H9 (cell line): ENCODE results near the gene QSOX2. TPM values are rescaled to one million over a fixed set of nuclear protein-coding genes. Genes with fewer than 3 reads are reported as not detected.

Experiments
- DNase-seq: peaks from one replicate; pipeline ENCODE4 v3.0.0-alpha.2; 2017
- H2AFZ ChIP-seq: one replicate; pipeline ENCODE4 v1.6.1; 2013; ENCODE audit warnings: mild to moderate bottlenecking, low read length, control low read depth, moderate library complexity
- H2AK5ac ChIP-seq: 2 replicates; pipeline ENCODE4 v1.6.1; 2013; ENCODE audit warnings: low read length, control low read depth, mixed read lengths; ENCODE audit not compliant: insufficient read length
- H2BK120ac ChIP-seq: one replicate; pipeline ENCODE4 v1.6.1; 2013; ENCODE audit warnings: low read depth, mild to moderate bottlenecking, low read length, control low read depth, inconsistent platforms; ENCODE audit not compliant: poor library complexity, severe bottlenecking
- H2BK12ac ChIP-seq: 2 replicates; pipeline ENCODE4 v1.6.1; 2013; ENCODE audit warnings: low read length, control low read depth, mixed read lengths, low read depth; ENCODE audit not compliant: insufficient read length
- H2BK15ac ChIP-seq: 2 replicates; pipeline ENCODE4 v1.6.1; 2013; ENCODE audit warnings: low read depth, low read length, control low read depth
- H2BK20ac ChIP-seq: one replicate; pipeline ENCODE4 v1.6.1; 2013; ENCODE audit warnings: low read depth, mild to moderate bottlenecking, low read length, control low read depth, inconsistent platforms; ENCODE audit not compliant: poor library complexity, severe bottlenecking
- H2BK5ac ChIP-seq: 2 replicates; pipeline ENCODE4 v1.6.1; 2013; ENCODE audit warnings: low read length, control low read depth, mixed read lengths; ENCODE audit not compliant: insufficient read length
- H3K14ac ChIP-seq: 2 replicates; pipeline ENCODE4 v1.6.1; 2013; ENCODE audit warnings: low read length, control low read depth; ENCODE audit not compliant: insufficient read depth
- H3K18ac ChIP-seq: 2 replicates; pipeline ENCODE4 v1.6.1; 2013; ENCODE audit warnings: low read depth, mild to moderate bottlenecking, mixed read lengths, low read length, control low read depth; ENCODE audit not compliant: insufficient read length
- H3K23ac ChIP-seq: 2 replicates; pipeline ENCODE4 v1.6.1; 2013; ENCODE audit warnings: low read length, control low read depth, mixed read lengths, low read depth; ENCODE audit not compliant: insufficient read length
- H3K23me2 ChIP-seq: 2 replicates; pipeline ENCODE4 v1.6.1; 2013; ENCODE audit warnings: low read depth, mild to moderate bottlenecking, mixed read lengths, low read length, control low read depth; ENCODE audit not compliant: insufficient read length, poor library complexity, severe bottlenecking
- H3K27ac ChIP-seq: 2 replicates; pipeline ENCODE4 v1.5.1; 2013; ENCODE audit warnings: low read length, control low read depth, mixed read lengths, low read depth; ENCODE audit not compliant: insufficient read length
- H3K27me3 ChIP-seq: 2 replicates; pipeline ENCODE4 v1.6.1; 2013; ENCODE audit warnings: low read length, control low read depth, inconsistent platforms; ENCODE audit not compliant: insufficient read depth
- H3K4ac ChIP-seq: 2 replicates; pipeline ENCODE4 v1.6.1; 2013; ENCODE audit warnings: low read depth, mild to moderate bottlenecking, control low read depth, inconsistent platforms, low read length, moderate library complexity
- H3K4me1 ChIP-seq: 2 replicates; pipeline ENCODE4 v1.6.1; 2013; ENCODE audit warnings: low read length, control low read depth, inconsistent platforms; ENCODE audit not compliant: insufficient read depth
- H3K4me2 ChIP-seq: 2 replicates; pipeline ENCODE4 v1.6.1; 2013; ENCODE audit warnings: low read length, control low read depth, mixed read lengths; ENCODE audit not compliant: insufficient read length, insufficient read depth
- H3K56ac ChIP-seq: 2 replicates; pipeline ENCODE4 v1.6.1; 2013; ENCODE audit warnings: low read depth, mild to moderate bottlenecking, mixed read lengths, low read length, control low read depth; ENCODE audit not compliant: insufficient read length
- H3K79me1 ChIP-seq: 2 replicates; pipeline ENCODE4 v1.6.1; 2013; ENCODE audit warnings: low read depth, mild to moderate bottlenecking, moderate library complexity, low read length, control low read depth, inconsistent platforms; ENCODE audit not compliant: insufficient read depth, poor library complexity, severe bottlenecking
- H3K79me2 ChIP-seq: 2 replicates; pipeline ENCODE4 v1.6.1; 2013; ENCODE audit warnings: low read length, control low read depth, inconsistent platforms; ENCODE audit not compliant: insufficient read depth
- H3K9ac ChIP-seq: 2 replicates; pipeline ENCODE4 v1.6.1; 2013; ENCODE audit warnings: low read length, control low read depth, mixed read lengths; ENCODE audit not compliant: insufficient read length; ENCODE audit errors: extremely low read depth
- H3K9me3 ChIP-seq: one replicate; pipeline ENCODE4 v1.6.1; 2013; ENCODE audit warnings: low read depth, low read length, inconsistent platforms; ENCODE audit not compliant: control insufficient read depth
- H3T11ph ChIP-seq: one replicate; pipeline ENCODE4 v1.6.1; 2013; ENCODE audit warnings: mild to moderate bottlenecking, low read length, control low read depth, inconsistent platforms
- H4K20me1 ChIP-seq: one replicate; pipeline ENCODE4 v1.6.1; 2013; ENCODE audit not compliant: control insufficient read depth, insufficient read length, insufficient read depth
- H4K5ac ChIP-seq: 2 replicates; pipeline ENCODE4 v1.6.1; 2013; ENCODE audit warnings: low read depth, mild to moderate bottlenecking, mixed read lengths, low read length, control low read depth; ENCODE audit not compliant: insufficient read length
- H4K8ac ChIP-seq: replicated peaks from 2 replicates; pipeline ENCODE4 v1.6.1; 2013; ENCODE audit warnings: low read length, control low read depth, mixed read lengths, low read depth; ENCODE audit not compliant: insufficient read length
- H4K91ac ChIP-seq: 2 replicates; pipeline ENCODE4 v1.6.1; 2013; ENCODE audit warnings: low read depth, mild to moderate bottlenecking, moderate library complexity, mixed read lengths, low read length, control low read depth; ENCODE audit not compliant: insufficient read length
- H3K27ac Mint-ChIP-seq, 3 experiments: 2 replicates in 2 of 3; 3 replicates in 1 of 3; pipeline ENCODE4 v1.8.0; 2020 to 2021; ENCODE audit warnings: mixed read lengths in 3 of 3, mild to moderate bottlenecking in 1 of 3, moderate library complexity in 1 of 3
- H3K27me3 Mint-ChIP-seq: 2 replicates; pipeline ENCODE4 v1.8.0; 2021; ENCODE audit warnings: low read depth, mild to moderate bottlenecking, moderate library complexity, mixed read lengths
- H3K36me3 Mint-ChIP-seq, 3 experiments: 2 replicates in 2 of 3; 3 replicates in 1 of 3; pipeline ENCODE4 v1.8.0; 2020 to 2021; ENCODE audit warnings: low read depth in 3 of 3, mixed read lengths in 3 of 3; ENCODE audit not compliant: insufficient read depth in 1 of 3
- H3K4me1 Mint-ChIP-seq, 2 experiments: 2 replicates each; pipeline ENCODE4 v1.8.0; 2020; ENCODE audit warnings: mixed read lengths in 2 of 2
- H3K4me3 Mint-ChIP-seq, 2 experiments: 2 replicates in 1 of 2; 3 replicates in 1 of 2; pipeline ENCODE4 v1.8.0; 2020 to 2021; ENCODE audit warnings: mild to moderate bottlenecking in 2 of 2, mixed read lengths in 2 of 2, moderate library complexity in 1 of 2
- H3K9me3 Mint-ChIP-seq, 2 experiments: 2 replicates in 1 of 2; 3 replicates in 1 of 2; pipeline ENCODE4 v1.8.0; 2020; ENCODE audit warnings: mild to moderate bottlenecking in 2 of 2, mixed read lengths in 2 of 2, moderate library complexity in 1 of 2
- WGBS: extraction: QIAGEN DNeasy Blood & Tissue Kit; methylation state at CpG from one replicate; pipeline ENCODE4 v1.1.7; 2013; ENCODE audit warnings: missing lambda C conversion rate, low lambda C conversion rate, mixed read lengths; ENCODE audit not compliant: insufficient read length; ENCODE audit errors: extremely low coverage; 5-methylcytosine and 5-hydroxymethylcytosine counted together
- total RNA-seq: library from RNA; stranded (reverse); gene quantifications from 2 replicates; pipeline ENCODE4 v1.2.1, GENCODE V29; 2021
- TF ChIP-seq, protein P1 (sequence below): fragments of 200-600 bp; sonication (generic); conservative IDR thresholded peaks from 3 replicates; pipeline ENCODE4 v1.8.0; 2021; ENCODE audit warnings: antibody characterized with exemption, mild to moderate bottlenecking

QSOX2 gene
- total RNA-seq, 1 experiment from 2014 or later: 25.8 TPM

DNA sequence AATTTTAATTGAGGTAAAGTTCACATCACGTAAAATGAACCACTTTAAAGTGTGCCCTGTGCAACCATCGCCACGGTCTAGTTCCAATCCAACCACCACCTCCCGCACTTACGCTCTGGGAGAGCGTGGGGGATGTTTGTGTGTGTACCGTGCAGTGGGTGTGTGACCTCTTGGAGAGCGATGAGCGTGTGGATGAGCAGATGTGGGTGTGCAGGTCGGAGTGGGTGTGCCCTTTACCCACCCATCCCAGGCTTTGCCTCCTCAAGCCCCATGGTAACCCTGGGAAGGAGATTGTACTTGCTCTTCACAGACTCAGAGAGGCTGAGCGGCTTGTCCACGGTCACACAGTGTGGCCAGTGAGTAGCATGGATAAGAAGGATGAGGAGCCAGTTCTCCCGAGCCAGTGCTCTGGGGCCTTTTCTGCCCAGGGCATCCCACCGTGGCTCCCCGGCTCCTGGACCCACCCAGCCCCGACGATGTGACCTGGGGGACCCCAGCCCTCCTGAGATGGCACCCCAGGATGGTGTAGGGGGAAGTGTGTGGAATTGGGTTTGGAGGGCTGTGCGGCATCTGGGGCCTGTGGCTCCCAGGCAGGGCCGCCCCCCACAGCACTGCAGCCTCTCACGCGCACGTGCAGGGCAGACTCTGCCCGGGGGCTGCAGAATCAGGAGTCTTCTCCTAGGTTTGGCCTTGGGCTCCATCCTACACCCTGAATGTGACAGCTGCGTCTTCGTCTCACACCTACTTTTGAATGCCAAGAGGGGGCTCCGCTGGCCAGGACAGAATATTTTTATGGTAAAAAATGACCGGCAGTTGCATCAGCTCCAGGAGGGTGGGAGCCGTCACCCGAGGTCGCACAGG, 54.3 kb downstream of the QSOX2 start:
- Histone ChIP-seq H2BK5ac (no peak overlapping the region), H2BK15ac (no peak overlapping the region), H3K14ac (no peak overlapping the region), H3K18ac (no peak overlapping the region), H3K27ac (no peak overlapping the region), H4K5ac (no peak overlapping the region), H3T11ph (no peak overlapping the region), H4K8ac (no peak overlapping the region), H3K56ac (no peak overlapping the region), H3K9ac (no peak overlapping the region), H3K79me2 (no peaks in the 10 kb centered on the region), H2AK5ac (no peak overlapping the region), H3K79me1 (no peaks in the 10 kb centered on the region), H3K4me1 (no peaks in the 10 kb centered on the region), H2BK12ac (peak overlapping the region; percentile 25), H3K4me2 (no peak overlapping the region), H2AFZ (no peak overlapping the region), H2BK120ac (no peak overlapping the region), H2BK20ac (no peak overlapping the region), H3K23ac (no peak overlapping the region), H3K23me2 (no peaks in the 10 kb centered on the region), H3K9me3 (no peaks in the 10 kb centered on the region), H3K4ac (no peak overlapping the region), H4K91ac (no peak overlapping the region), H3K27me3 (peaks cover 49% of the 10 kb centered on the region), H4K20me1 (peaks cover 3% of the 10 kb centered on the region)
- TF ChIP-seq, protein P1, sequence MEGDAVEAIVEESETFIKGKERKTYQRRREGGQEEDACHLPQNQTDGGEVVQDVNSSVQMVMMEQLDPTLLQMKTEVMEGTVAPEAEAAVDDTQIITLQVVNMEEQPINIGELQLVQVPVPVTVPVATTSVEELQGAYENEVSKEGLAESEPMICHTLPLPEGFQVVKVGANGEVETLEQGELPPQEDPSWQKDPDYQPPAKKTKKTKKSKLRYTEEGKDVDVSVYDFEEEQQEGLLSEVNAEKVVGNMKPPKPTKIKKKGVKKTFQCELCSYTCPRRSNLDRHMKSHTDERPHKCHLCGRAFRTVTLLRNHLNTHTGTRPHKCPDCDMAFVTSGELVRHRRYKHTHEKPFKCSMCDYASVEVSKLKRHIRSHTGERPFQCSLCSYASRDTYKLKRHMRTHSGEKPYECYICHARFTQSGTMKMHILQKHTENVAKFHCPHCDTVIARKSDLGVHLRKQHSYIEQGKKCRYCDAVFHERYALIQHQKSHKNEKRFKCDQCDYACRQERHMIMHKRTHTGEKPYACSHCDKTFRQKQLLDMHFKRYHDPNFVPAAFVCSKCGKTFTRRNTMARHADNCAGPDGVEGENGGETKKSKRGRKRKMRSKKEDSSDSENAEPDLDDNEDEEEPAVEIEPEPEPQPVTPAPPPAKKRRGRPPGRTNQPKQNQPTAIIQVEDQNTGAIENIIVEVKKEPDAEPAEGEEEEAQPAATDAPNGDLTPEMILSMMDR: no peak
- WGBS: no CpG with 5 or more reads among the region's 30 CpGs
- no peaks in the 10 kb centered on the region for H3K36me3 Mint-ChIP-seq
- H3K4me3 Mint-ChIP-seq: no peak overlapping the region; a peak in 1 of 5 replicates
- peaks cover 68% of the 10 kb centered on the region for H3K27me3 Mint-ChIP-seq
- no peak for DNase-seq
- H3K27ac Mint-ChIP-seq: no peak overlapping the region
- peaks cover 13 to 47% of the 10 kb centered on the region in 2 experiments for H3K4me1 Mint-ChIP-seq
- no peaks in the 10 kb centered on the region for H3K9me3 Mint-ChIP-seq
